Measurements from ENCODE around the gene RNF26.
A peak's percentile ranks its signal among the peaks of the same experiment; 100 is the strongest.

The RNF26 gene

GRCh38 chr11:119335655-119336543, 1.6 kb downstream of the RNF26 start:
- no peak for DNase-seq (ENCODE audit: low read depth in 4 of 4, low spot score in 1 of 4)

DNA sequence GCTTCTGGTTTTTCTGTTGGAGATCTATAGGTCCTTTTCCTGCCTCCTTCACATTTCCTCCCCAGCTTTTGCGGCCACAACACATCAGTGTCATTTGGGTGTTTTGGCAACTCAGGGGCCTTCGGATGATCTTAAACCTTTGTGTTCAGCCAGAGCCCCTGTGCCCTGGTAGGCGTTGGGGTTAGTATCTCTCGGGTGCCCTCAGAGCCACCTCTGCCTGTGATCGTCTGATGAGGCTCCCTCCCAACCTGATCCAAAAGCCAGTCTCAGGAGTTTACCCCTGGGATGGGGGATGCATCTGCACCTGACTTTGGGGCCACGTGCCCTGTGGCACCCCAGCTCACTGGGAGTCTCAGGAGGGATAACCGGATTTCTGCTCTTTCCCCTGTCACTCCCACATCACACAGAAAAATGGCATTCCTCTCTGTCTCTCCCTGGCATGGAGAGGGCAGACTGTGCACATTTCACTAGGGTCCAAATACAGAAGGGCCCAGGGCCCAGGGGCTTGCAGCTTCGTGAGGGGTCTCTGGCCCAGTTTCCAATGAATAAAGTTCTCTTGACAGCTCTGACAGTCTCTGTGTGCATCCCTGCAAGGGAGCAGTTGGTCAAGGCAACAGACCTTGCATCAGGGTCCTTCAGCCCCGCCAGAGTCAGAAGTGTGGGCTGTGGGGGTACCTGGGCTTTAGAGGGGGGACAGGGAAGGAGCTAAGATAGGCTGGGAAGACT, 2.6 kb downstream of the RNF26 start:
- DNase-seq (ENCODE audit: low read depth in 4 of 4, low spot score in 1 of 4), result no peak

GRCh38 chr11:119337581-119338317, 3.4 kb downstream of the RNF26 start:
- DNase-seq (ENCODE audit: low read depth in 4 of 4, low spot score in 1 of 4), result no peak

- DNase-seq (ENCODE audit: low read depth in 4 of 4, low spot score in 1 of 4), result peak in 1 of 4 experiments; percentile 55
These were observed 4.1 kb downstream of the RNF26 start for GRCh38 chr11:119338318-119338890.

- no peak for DNase-seq (ENCODE audit: low read depth in 4 of 4, low spot score in 1 of 4)
These were observed 4.8 kb downstream of the RNF26 start for GRCh38 chr11:119338965-119339588.

DNA sequence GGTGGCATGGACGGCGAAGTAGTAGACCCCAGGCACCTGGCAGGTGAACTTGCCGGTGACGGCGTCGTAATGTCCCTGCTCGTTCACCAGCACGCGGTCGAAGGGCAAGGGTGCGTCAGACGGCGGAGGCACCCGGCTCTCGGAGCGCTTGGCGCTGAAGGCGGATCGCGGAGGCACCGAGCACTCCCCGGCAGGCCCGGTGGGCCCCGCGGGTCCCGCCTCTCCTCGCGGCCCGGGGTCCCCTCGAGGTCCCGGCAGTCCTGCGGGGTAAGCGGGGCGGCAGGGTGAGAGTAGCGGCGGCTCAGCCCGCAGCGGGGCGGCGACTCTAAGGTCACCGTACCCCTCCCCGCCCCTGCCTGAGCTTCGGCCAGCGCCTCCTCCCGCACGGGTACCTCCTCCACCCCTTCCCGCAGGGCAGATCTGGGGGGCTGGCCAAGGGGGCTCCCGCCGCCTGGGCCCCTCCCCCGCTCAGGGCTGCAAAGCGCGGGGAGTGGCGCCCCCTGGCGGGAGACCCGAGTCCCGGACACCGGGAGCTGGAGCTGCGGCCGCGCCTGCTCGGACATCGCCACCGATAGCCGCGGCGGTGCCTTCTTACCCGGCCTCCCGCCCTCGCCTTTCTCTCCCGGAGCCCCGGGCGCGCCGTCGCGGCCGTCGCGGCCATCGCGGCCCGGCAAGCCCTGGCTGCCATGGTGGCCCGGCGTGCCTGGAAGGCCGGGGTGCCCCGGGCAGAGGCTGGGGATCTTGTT, 5.4 kb downstream of the RNF26 start:
- DNase-seq (ENCODE audit: low read depth in 4 of 4, low spot score in 1 of 4), result no peak

DNA sequence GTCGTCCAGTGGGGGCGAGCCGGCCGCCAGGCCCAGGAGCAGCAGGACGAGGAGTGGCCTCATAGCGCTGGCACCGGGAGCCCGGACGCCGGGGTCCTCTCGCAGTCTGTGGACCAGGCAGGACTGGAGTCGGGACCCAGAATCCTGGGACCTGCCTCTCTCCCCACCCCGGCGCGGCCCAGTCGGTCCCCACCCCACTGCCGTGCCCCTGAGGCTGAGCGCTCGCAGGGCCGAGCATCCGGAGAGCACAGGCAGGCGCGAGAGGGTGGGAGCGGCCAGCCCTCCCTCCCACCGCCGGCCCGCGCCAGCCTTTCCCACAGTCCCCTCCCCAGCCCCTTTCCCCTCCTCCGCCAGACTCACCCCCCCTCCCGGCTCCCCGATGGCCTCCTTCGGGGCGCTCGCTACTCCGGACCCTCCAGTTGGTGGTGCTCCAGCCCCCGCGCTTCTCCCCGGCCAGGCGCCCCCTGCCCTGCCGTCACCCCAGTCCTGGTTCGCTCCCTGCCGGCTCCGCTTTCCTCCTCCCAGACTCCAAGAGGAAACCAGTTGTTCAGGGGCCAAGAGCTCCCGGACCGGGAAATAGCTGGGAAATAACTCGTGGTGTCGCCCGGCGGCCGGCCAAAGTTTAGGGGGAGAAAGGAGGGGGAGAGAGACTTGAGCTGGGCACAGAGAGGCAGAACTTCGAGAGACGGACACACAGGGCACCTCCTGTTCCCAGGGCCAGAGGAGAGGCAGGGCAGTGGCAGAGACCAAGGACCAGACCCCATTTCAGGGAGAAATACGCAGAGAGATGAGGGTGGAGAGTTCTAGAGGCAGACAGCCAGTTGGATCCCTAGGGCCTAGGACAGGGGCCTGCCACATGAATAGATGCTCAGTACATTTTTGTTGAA, 6.3 kb downstream of the RNF26 start, which contains the start of gene C1QTNF5:
Gene C1QTNF5, minus strand, starts transcription at position 549 of the 887 bp plus-strand sequence. Its CDS starts 486 bp downstream, at position 63.
- DNase-seq (ENCODE audit: low read depth in 4 of 4, low spot score in 1 of 4), result no peak

GRCh38 chr11:119341222-119342022, 7.1 kb downstream of the RNF26 start:
- no peak for DNase-seq (ENCODE audit: low read depth in 4 of 4, low spot score in 1 of 4)

- DNase-seq (ENCODE audit: low read depth in 4 of 4, low spot score in 1 of 4), result no peak
These were observed 7.6 kb downstream of the RNF26 start for GRCh38 chr11:119342023-119342300.

DNA sequence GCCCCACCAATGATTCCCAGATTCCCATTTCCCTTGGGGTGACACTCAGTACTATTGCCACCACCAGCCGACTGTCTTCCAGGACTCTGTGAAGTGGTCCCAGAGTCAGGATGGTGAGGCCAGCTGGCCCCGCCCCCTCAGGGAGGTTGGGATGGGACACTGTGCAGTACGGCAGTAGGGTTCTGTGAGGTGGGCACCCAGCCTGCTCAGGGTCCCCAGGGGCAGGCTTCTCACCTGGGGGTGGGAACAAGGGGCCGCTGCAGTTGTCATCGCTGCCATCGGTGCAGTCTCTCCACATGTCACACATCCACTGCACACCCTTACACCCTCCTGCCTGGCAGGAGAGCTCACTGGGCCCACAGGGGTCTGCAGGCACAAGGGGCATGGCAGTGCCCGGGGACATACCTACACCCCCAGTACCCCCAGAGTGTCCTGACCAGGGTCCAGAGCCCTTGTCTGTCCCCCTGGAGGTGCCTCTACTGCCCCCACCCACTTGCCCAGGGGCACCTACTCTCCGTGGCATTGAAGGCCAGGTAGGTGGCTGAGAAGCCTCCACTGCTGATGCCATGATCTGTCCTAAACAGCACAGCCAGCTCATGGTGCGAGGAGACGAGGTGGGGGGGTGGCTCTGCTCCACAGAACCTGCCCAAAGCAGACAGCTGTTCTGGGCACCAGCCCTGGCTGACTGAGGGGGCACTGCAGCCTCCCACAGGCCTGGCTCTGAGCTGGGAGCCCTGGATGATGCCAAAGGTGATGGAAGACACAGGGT, 8.2 kb downstream of the RNF26 start:
- DNase-seq (ENCODE audit: low read depth in 4 of 4, low spot score in 1 of 4), result no peak

DNA sequence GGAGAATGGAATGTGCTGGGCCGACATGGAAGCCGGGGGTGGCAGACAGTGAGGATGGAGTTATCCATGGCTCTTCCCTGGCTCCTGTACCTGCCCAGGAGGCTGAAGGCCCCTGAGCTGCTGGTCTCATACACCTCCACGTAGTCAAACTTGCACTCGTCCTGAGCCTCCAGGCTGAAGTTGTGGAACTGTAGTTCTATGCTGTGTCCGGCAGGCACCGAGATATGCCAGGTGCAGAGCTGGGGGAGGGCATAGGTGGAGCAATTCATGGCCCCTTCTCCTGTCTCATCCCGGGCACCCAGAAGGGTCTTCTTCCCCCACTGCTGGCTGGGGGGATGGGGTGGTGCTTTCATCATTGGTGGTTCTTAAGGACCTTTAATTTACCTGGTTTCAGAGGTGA, 9.4 kb downstream of the RNF26 start:
- no peak for DNase-seq (ENCODE audit: low read depth in 4 of 4, low spot score in 1 of 4)

GRCh38 chr11:119344291-119345010, 10.1 kb downstream of the RNF26 start:
- no peak for DNase-seq (ENCODE audit: low read depth in 4 of 4, low spot score in 1 of 4)

GRCh38 chr11:119345685-119346084, 11.4 kb downstream of the RNF26 start:
- no peak for DNase-seq (ENCODE audit: low read depth in 4 of 4, low spot score in 1 of 4)

- no peak for DNase-seq (ENCODE audit: low read depth in 4 of 4, low spot score in 1 of 4)
These were observed 12.3 kb downstream of the RNF26 start, which contains the start of gene MFRP for GRCh38 chr11:119346605-119347004. Gene MFRP, minus strand, starts transcription at chr11:119346705. Its CDS starts 192 bp downstream, at chr11:119346513.

DNA sequence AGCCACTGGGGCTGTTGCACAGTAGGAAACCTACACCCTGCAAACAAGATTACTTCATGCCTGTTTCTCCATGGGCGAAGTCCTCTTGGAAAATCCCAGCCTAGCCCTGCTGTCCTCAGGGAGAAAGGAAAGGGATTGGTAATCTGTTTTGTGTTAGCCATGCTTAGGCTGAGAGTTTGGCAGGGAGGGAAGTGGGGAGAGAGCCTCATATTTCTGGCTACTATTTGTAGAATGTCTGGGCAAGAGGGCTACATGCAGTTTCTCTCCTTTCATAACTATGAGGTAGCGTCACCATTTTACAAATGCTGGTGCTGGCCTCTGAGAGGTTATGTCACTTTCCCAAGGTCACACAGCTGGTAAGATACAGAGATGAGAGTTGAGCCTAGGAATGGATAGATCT, 12.9 kb downstream of the RNF26 start:
- DNase-seq (ENCODE audit: low read depth in 4 of 4, low spot score in 1 of 4), result no peak

GRCh38 chr11:119347940-119348605, 13.7 kb downstream of the RNF26 start:
- no peak for DNase-seq (ENCODE audit: low read depth in 4 of 4, low spot score in 1 of 4)

Data from stimulated activated CD4-positive, alpha-beta T cell treated with anti-CD3 and anti-CD28 coated beads, Interleukin-1b, Interleukin-23, amount 100 ng/mL, for 24 hours (primary cell).